A549 treated with CORT108297 at 1 μM for 4 hours (cell line): ENCODE results near the gene PAGE4. TPM values are rescaled to one million over a fixed set of nuclear protein-coding genes. Genes with fewer than 3 reads are reported as not detected.

Source experiments
- total RNA-seq: library from RNA; stranded (reverse); fragments of 200-300 nt; extraction: Qiagen RNA extraction; gene quantifications from 5 replicates; pipeline ENCODE4 v1.2.3, GENCODE V29; 2022

PAGE4 gene, protein sequence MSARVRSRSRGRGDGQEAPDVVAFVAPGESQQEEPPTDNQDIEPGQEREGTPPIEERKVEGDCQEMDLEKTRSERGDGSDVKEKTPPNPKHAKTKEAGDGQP
- total RNA-seq: not detected in 5 replicates

DNA sequence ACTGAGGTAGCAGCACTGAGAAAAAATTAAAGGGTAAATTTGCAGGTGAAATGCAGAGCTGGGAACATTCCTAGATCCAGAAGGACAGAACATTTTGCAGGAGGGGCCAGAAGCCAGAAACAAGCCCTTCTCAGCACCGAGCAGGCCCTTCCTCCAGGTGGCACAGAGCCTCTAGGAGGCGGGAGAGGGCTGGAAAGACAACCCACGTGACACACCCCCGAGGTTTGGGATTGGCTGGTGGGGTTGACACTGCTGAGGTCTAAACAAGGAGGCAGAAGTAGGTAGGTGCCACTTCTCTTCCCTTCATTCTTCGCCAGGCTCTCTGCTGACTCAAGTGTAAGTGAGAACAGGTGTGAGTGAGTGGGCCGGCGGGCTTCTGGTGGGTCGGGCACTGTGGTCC, at the start of gene PAGE4:
Gene PAGE4, plus strand, starts transcription at position 288 of the 400 bp plus-strand sequence. CDS start 1,126 bp downstream, outside the sequence.

DNA sequence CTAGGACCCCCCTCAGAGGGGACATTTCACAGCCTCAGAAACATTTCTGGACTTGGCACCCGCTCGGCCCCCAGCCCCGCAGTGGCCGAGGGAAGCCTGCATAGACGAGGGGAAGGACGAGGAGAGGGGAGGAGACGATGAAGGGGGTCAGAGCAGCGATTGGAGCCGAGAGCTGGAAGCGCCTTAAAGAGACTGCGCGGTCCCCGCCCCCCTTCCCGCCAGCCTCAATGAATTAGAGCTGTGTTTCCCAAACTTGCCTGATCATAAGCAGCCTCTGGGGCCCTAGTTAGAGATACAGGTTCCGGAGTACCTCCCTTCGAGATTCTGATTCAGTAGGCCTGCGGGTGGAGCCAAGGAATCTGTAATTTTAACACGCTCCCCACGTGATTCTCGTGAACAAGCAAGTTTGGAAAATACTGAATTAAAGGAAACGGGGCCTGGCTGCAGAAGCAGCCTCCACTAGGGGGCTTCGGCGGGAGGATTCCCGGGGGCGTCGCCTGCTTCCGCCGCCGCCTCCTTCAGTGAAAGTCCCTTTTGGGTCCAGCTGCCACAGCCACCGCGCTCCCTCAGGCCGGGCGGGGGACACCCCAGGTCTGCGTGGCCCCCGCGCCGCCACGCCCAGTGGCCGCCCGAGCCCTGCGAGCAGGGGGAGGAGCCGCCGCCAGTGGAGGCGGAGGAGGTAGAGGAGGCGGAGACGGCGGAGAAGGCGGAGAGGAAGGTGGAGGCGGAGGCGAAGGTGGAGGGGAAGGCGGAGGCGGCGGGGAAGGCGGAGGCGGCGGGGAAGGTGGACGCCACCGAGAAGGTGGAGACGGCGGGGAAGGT, 49.9 kb downstream of the PAGE4 start, which contains the start of gene USP27X:
Gene USP27X, plus strand, starts transcription at position 651 of the 822 bp plus-strand sequence. CDS start 824 bp downstream, outside the sequence.

Other genes starting within 250 kb of the PAGE4 start
- gene GAGE12H, start 249.4 kb upstream of the PAGE4 start, total RNA-seq: not detected in 5 replicates
- gene GAGE2A, start 239.8 kb upstream of the PAGE4 start, total RNA-seq: not detected in 5 replicates
- not detected in 5 replicates for gene GAGE1, start 230.3 kb upstream of the PAGE4 start, total RNA-seq
- gene PAGE1, start 133.3 kb upstream of the PAGE4 start, total RNA-seq: 0.25 to 0.31 TPM in 2 of 5 replicates, not detected in the others
- 2.9 to 5.2 TPM (median 4.2 TPM) in 5 replicates for gene USP27X, start 50.2 kb downstream of the PAGE4 start, total RNA-seq
- 2.2 to 2.7 TPM (median 2.3 TPM) in 5 replicates for gene CLCN5, start 93.3 kb downstream of the PAGE4 start, total RNA-seq